Measurements from ENCODE around the gene KRTAP10-8. TPM values are rescaled to one million over a fixed set of nuclear protein-coding genes. Genes with fewer than 3 reads are reported as not detected.

Gene KRTAP10-8
- total and polyA plus RNA-seq, 2 experiments from 2014 or later = not detected

DNA sequence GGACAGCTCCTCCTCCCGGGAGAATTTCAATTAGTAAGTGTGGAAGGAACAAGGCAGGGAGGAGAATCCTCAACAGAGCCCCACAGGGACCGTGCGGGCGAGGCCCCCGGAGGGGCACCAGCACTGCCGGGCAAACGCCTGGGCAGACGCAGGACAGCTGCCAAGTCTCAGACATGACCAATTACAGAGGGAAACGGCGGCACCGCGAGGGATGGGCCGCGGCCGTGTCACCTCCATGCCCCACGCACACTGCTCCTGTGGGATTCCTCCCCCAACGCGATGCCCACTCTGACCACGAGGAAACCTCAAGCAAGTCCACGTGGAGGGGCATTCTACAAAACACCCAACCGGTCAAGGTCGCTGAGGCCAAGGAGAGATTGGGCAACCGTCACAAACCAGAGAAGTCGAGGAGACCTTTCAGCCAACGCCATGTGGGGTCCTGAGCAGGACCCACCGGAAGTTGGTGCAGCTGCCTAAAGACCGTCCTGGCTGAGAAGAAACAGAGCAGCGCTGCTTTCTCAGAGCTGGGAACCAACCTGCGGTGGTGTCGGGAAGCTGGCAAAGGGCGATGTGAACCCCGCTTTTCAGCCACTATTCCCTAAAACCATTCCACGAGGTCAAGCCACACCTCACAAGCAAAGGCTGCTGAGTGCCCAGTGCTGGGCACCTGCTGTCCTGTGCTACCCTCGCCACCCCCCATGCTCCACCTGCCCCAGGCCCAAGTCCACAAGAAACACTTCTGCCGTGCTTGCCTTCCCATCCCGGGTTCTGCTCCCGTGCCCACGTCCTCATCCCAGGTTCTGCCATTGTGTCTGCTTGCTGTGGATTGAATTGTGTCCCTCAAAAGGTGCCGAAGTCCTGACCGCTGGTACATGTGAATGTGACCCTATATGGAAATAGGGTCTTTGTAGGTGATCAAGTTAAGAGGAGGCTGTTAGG, 39.8 kb upstream of the KRTAP10-8 start:
- Histone ChIP-seq H3K36me3 (ENCODE audit: insufficient read depth) (no peaks in the 10 kb centered on the region), H3K4me2 (no peak overlapping the region), H3K27ac (ENCODE audit: low read depth) (no peak overlapping the region), H3K27me3 (ENCODE audit: insufficient read depth) (no peaks in the 10 kb centered on the region), H3K4me1 (ENCODE audit: insufficient read depth) (no peaks in the 10 kb centered on the region), H3K4me3 (no peak overlapping the region), H3K79me2 (replicated peaks; ENCODE audit: insufficient read depth) (no peaks in the 10 kb centered on the region), H3F3A (replicated peaks; ENCODE audit: low read depth) (no peaks in the 10 kb centered on the region), H3K9me2 (ENCODE audit: insufficient read depth) (no peaks in the 10 kb centered on the region), H4K20me1 (replicated peaks; ENCODE audit: insufficient read depth) (no peaks in the 10 kb centered on the region), H2AFZ (no peak overlapping the region)
- ATAC-seq (no peak), DNase-seq (ENCODE audit: low spot score) (no peak)
- no peak overlapping the region for H3K27ac Mint-ChIP-seq
- no peak for TF ChIP-seq ZNF331 (CRISPR knock-in tag; IDR thresholded peaks at IDR 0.05; ENCODE audit: low read depth)
- TF ChIP-seq STAT1 (IDR thresholded peaks at IDR 0.05; ENCODE audit: unreplicated experiment) = no peak
- TF ChIP-seq, protein P1, sequence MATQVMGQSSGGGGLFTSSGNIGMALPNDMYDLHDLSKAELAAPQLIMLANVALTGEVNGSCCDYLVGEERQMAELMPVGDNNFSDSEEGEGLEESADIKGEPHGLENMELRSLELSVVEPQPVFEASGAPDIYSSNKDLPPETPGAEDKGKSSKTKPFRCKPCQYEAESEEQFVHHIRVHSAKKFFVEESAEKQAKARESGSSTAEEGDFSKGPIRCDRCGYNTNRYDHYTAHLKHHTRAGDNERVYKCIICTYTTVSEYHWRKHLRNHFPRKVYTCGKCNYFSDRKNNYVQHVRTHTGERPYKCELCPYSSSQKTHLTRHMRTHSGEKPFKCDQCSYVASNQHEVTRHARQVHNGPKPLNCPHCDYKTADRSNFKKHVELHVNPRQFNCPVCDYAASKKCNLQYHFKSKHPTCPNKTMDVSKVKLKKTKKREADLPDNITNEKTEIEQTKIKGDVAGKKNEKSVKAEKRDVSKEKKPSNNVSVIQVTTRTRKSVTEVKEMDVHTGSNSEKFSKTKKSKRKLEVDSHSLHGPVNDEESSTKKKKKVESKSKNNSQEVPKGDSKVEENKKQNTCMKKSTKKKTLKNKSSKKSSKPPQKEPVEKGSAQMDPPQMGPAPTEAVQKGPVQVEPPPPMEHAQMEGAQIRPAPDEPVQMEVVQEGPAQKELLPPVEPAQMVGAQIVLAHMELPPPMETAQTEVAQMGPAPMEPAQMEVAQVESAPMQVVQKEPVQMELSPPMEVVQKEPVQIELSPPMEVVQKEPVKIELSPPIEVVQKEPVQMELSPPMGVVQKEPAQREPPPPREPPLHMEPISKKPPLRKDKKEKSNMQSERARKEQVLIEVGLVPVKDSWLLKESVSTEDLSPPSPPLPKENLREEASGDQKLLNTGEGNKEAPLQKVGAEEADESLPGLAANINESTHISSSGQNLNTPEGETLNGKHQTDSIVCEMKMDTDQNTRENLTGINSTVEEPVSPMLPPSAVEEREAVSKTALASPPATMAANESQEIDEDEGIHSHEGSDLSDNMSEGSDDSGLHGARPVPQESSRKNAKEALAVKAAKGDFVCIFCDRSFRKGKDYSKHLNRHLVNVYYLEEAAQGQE (IDR thresholded peaks at IDR 0.05; ENCODE audit: unreplicated experiment) = no peak
- TF ChIP-seq POLR2AphosphoS5 (IDR thresholded peaks at IDR 0.05; ENCODE audit: low read depth) = no peak
- TF ChIP-seq, protein P2, sequence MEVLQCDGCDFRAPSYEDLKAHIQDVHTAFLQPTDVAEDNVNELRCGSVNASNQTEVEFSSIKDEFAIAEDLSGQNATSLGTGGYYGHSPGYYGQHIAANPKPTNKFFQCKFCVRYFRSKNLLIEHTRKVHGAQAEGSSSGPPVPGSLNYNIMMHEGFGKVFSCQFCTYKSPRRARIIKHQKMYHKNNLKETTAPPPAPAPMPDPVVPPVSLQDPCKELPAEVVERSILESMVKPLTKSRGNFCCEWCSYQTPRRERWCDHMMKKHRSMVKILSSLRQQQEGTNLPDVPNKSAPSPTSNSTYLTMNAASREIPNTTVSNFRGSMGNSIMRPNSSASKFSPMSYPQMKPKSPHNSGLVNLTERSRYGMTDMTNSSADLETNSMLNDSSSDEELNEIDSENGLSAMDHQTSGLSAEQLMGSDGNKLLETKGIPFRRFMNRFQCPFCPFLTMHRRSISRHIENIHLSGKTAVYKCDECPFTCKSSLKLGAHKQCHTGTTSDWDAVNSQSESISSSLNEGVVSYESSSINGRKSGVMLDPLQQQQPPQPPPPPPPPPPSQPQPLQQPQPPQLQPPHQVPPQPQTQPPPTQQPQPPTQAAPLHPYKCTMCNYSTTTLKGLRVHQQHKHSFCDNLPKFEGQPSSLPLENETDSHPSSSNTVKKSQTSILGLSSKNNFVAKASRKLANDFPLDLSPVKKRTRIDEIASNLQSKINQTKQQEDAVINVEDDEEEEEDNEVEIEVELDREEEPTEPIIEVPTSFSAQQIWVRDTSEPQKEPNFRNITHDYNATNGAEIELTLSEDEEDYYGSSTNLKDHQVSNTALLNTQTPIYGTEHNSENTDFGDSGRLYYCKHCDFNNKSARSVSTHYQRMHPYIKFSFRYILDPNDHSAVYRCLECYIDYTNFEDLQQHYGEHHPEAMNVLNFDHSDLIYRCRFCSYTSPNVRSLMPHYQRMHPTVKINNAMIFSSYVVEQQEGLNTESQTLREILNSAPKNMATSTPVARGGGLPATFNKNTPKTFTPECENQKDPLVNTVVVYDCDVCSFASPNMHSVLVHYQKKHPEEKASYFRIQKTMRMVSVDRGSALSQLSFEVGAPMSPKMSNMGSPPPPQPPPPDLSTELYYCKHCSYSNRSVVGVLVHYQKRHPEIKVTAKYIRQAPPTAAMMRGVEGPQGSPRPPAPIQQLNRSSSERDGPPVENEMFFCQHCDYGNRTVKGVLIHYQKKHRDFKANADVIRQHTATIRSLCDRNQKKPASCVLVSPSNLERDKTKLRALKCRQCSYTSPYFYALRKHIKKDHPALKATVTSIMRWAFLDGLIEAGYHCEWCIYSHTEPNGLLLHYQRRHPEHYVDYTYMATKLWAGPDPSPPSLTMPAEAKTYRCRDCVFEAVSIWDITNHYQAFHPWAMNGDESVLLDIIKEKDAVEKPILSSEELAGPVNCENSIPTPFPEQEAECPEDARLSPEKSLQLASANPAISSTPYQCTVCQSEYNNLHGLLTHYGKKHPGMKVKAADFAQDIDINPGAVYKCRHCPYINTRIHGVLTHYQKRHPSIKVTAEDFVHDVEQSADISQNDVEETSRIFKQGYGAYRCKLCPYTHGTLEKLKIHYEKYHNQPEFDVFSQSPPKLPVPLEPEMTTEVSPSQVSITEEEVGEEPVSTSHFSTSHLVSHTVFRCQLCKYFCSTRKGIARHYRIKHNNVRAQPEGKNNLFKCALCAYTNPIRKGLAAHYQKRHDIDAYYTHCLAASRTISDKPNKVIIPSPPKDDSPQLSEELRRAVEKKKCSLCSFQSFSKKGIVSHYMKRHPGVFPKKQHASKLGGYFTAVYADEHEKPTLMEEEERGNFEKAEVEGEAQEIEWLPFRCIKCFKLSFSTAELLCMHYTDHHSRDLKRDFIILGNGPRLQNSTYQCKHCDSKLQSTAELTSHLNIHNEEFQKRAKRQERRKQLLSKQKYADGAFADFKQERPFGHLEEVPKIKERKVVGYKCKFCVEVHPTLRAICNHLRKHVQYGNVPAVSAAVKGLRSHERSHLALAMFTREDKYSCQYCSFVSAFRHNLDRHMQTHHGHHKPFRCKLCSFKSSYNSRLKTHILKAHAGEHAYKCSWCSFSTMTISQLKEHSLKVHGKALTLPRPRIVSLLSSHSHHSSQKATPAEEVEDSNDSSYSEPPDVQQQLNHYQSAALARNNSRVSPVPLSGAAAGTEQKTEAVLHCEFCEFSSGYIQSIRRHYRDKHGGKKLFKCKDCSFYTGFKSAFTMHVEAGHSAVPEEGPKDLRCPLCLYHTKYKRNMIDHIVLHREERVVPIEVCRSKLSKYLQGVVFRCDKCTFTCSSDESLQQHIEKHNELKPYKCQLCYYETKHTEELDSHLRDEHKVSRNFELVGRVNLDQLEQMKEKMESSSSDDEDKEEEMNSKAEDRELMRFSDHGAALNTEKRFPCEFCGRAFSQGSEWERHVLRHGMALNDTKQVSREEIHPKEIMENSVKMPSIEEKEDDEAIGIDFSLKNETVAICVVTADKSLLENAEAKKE (CRISPR knock-in tag; IDR thresholded peaks at IDR 0.05) = no peak
- H3K27me3 Mint-ChIP-seq (ENCODE audit: insufficient read depth, low read depth, poor library complexity) = peaks cover 13% of the 10 kb centered on the region
- H3K4me1 Mint-ChIP-seq = peaks cover 3% of the 10 kb centered on the region
- H3K9me3 Mint-ChIP-seq = peaks cover 36% of the 10 kb centered on the region
- H3K36me3 Mint-ChIP-seq (ENCODE audit: low read depth) = peaks cover 4% of the 10 kb centered on the region; the same call in 2 of the 3 replicates
- H3K4me3 Mint-ChIP-seq = no peak overlapping the region
